Neural crest cell (in vitro differentiated cells): ENCODE measurements around the gene FKBP10. TPM values are rescaled to one million over a fixed set of nuclear protein-coding genes. Genes with fewer than 3 reads are reported as not detected.

Experiments
- DNase-seq: peaks from one replicate; pipeline ENCODE4 v3.0.0; 2021; ENCODE audit warnings: low read depth, mixed read lengths, low spot score
- H3K27ac Mint-ChIP-seq: one replicate; pipeline ENCODE4 v1.8.0; 2021; ENCODE audit warnings: mild to moderate bottlenecking, mixed read lengths; ENCODE audit not compliant: unreplicated experiment
- H3K27me3 Mint-ChIP-seq: 2 replicates; pipeline ENCODE4 v1.8.0; 2021; ENCODE audit warnings: low read depth, mild to moderate bottlenecking, mixed read lengths
- H3K36me3 Mint-ChIP-seq: 2 replicates; pipeline ENCODE4 v1.8.0; 2021; ENCODE audit warnings: low read depth, mild to moderate bottlenecking, mixed read lengths
- H3K4me1 Mint-ChIP-seq: 2 replicates; pipeline ENCODE4 v1.8.0; 2021; ENCODE audit warnings: mixed read lengths
- H3K4me3 Mint-ChIP-seq: one replicate; pipeline ENCODE4 v1.8.0; 2021; ENCODE audit warnings: mild to moderate bottlenecking, mixed read lengths
- H3K9me3 Mint-ChIP-seq: 2 replicates; pipeline ENCODE4 v1.8.0; 2021; ENCODE audit warnings: mixed read lengths
- CTCF ChIP-seq: fragments of 200-600 bp; sonication (generic); conservative IDR thresholded peaks from 2 replicates; pipeline ENCODE4 v1.5.0; 2021; ENCODE audit warnings: antibody characterized with exemption, mild to moderate bottlenecking
- long read RNA-seq: library from polyadenylated mRNA; unstranded; transcript quantifications from one replicate; pipeline ENCODE4 v2.0.0, GENCODE V29; 2020
- total RNA-seq: library from RNA; stranded (reverse); gene quantifications from 2 replicates; pipeline ENCODE4 v1.2.1, GENCODE V29; 2021

Gene FKBP10, protein sequence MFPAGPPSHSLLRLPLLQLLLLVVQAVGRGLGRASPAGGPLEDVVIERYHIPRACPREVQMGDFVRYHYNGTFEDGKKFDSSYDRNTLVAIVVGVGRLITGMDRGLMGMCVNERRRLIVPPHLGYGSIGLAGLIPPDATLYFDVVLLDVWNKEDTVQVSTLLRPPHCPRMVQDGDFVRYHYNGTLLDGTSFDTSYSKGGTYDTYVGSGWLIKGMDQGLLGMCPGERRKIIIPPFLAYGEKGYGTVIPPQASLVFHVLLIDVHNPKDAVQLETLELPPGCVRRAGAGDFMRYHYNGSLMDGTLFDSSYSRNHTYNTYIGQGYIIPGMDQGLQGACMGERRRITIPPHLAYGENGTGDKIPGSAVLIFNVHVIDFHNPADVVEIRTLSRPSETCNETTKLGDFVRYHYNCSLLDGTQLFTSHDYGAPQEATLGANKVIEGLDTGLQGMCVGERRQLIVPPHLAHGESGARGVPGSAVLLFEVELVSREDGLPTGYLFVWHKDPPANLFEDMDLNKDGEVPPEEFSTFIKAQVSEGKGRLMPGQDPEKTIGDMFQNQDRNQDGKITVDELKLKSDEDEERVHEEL
- total RNA-seq: 259 and 262 TPM in 2 replicates
- long read RNA-seq, partial matches to known transcripts: 3 of 6 reads
- long read RNA-seq, other reads (novel, unspliced or antisense): 1 of 6 reads

- TF ChIP-seq CTCF: no peak
- Mint-ChIP-seq H3K27me3 (no peaks in the 10 kb centered on the region), H3K9me3 (no peaks in the 10 kb centered on the region)
Observed at GRCh38 chr17:41812381-41813151, at the start of gene FKBP10. TSS of gene FKBP10 (plus strand) at chr17:41813004. CDS start at chr17:41813035, 31 bp downstream.

GRCh38 chr17:41763327-41763726, 49.5 kb upstream of the FKBP10 start:
- Mint-ChIP-seq H3K27me3 (no peaks in the 10 kb centered on the region), H3K9me3 (no peaks in the 10 kb centered on the region), H3K27ac (peak overlapping the region; percentile 83), H3K4me1 (no peaks in the 10 kb centered on the region), H3K4me3 (no peak overlapping the region), H3K36me3 (peaks cover 5% of the 10 kb centered on the region)
- no peak for DNase-seq
- no peak for TF ChIP-seq CTCF

More at GRCh38 chr17:41812381-41813151, at the start of gene FKBP10:
- H3K4me3 Mint-ChIP-seq: peak within 1 kb of the TSS; percentile 100
- H3K27ac Mint-ChIP-seq: peak within 1 kb of the TSS; percentile 98
- peaks cover 7% of the 10 kb centered on the region for H3K36me3 Mint-ChIP-seq
- DNase-seq: peak; percentile 81
- peaks cover 38% of the 10 kb centered on the region for H3K4me1 Mint-ChIP-seq

DNA sequence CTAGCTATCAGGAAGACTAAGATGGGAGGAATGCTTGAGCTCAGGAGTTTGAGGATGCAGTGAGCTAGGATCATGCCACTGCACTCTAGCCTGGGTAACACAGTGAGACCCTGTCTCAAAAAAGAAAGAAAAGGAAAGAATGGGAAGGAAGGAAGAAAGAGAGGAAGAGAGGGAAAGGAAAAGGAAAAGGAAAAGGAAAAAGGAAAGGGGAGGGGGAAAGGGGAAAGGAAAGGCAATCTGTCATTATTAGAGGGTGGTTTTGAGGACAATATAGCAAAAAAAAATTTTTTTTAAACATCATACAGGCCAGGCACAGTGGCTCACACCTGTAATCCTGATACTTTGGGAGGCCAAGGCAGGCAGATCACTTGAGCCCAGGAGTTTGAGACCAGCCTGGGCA, 46.7 kb upstream of the FKBP10 start:
- Mint-ChIP-seq H3K4me3 (no peak overlapping the region), H3K9me3 (no peaks in the 10 kb centered on the region), H3K36me3 (peaks cover 3% of the 10 kb centered on the region), H3K27ac (no peak overlapping the region), H3K4me1 (no peaks in the 10 kb centered on the region), H3K27me3 (no peaks in the 10 kb centered on the region)
- no peak for TF ChIP-seq CTCF
- DNase-seq: no peak

DNA sequence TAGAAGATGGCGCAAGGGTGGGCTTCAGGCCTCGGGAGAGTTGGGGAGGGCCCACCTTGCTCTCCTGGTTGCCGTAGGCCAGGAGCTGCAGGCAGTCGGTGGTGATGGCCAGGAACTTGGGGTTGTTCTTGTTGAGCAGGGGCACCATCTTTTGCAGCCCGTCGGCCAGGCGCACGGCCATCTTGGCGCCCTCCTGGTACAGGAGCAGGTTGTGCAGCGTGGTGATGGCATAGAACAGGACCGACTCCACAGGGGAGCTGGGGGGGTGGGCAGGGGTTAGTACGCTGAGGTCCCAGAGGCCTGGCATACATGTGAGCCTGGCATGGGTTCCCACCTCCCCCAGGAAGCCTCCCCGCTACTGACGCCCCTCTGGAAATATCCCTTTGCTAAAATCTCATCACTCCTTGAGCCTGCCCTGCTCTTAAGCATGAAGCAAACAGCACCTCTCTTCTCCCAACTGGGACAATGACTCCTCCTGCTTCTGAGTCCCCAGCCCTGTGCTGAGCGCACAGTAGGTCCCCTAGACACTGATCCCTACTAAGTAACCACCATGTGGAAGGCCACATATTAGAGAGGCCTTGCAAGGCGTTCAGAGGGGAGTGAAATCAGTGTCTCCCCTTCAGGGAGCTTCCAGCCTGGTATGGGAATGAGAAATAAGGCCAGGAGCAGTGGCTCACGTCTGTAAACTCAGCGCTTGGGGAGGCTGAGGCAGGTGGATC, 45.3 kb upstream of the FKBP10 start:
- H3K4me3 Mint-ChIP-seq: no peak overlapping the region
- H3K27ac Mint-ChIP-seq: no peak overlapping the region
- no peaks in the 10 kb centered on the region for H3K9me3 Mint-ChIP-seq
- no peaks in the 10 kb centered on the region for H3K27me3 Mint-ChIP-seq
- peaks cover under 1% of the 10 kb centered on the region for H3K4me1 Mint-ChIP-seq
- no peak for TF ChIP-seq CTCF
- no peaks in the 10 kb centered on the region for H3K36me3 Mint-ChIP-seq
- DNase-seq: no peak
